Heart right ventricle (tissue), 16 donors: ENCODE measurements around the gene IL15RA. TPM values are rescaled to one million over a fixed set of nuclear protein-coding genes. Genes with fewer than 3 reads are reported as not detected.
A peak's percentile ranks its signal among the peaks of the same experiment; 100 is the strongest.

Experiments
- ATAC-seq, 8 donors: fragments of 200-7000 bp; cut with Tn5 transposase; one replicate each; pipeline ENCODE4 v1.9.1; 2020; ENCODE audit warnings: mild to moderate bottlenecking in 8 of 8, moderate library complexity in 8 of 8, moderate number of reproducible peaks in 1 of 8
- DNase-seq, 2 donors: peaks; one replicate each; pipeline ENCODE4 v3.0.0-alpha.2; 2020
- H3K27ac ChIP-seq, 10 donors: fragments of 200-600 bp; sonication (generic) in 2 of 10; one replicate each; pipeline versions ENCODE4 v1.5.0 to v1.8.0; 2020 to 2022; ENCODE audit warnings: mild to moderate bottlenecking in 3 of 10
- H3K27me3 ChIP-seq, 7 donors: fragments of 200-600 bp; one replicate each; pipeline ENCODE4 v1.8.0; 2021 to 2022; ENCODE audit warnings: mild to moderate bottlenecking in 2 of 7
- H3K36me3 ChIP-seq, 9 donors: fragments of 200-600 bp; sonication (generic) in 1 of 9; one replicate each; pipeline versions ENCODE4 v1.5.0 to v1.8.0; 2020 to 2022; ENCODE audit warnings: mild to moderate bottlenecking in 2 of 9
- H3K4me1 ChIP-seq, 9 donors: fragments of 200-600 bp; sonication (generic) in 1 of 9; one replicate each; pipeline versions ENCODE4 v1.5.0 to v1.8.0; 2020 to 2022; ENCODE audit warnings: mild to moderate bottlenecking in 4 of 9
- H3K4me3 ChIP-seq, 10 donors: fragments of 200-600 bp; sonication (generic) in 2 of 10; one replicate each; pipeline versions ENCODE4 v1.5.0 to v1.8.0; 2020 to 2022; ENCODE audit warnings: mild to moderate bottlenecking in 7 of 10, moderate library complexity in 2 of 10
- H3K9me3 ChIP-seq, 11 donors: fragments of 200-600 bp in 10 of 11; sonication (generic) in 2 of 11; one replicate each; pipeline versions ENCODE4 v1.5.0 to v1.8.0; 2013 to 2022; ENCODE audit warnings: mild to moderate bottlenecking in 2 of 11, control low read depth in 1 of 11, moderate library complexity in 1 of 11
- CTCF ChIP-seq, 9 donors: fragments of 200-600 bp; sonication (generic) in 2 of 9; IDR thresholded peaks; one replicate each; pipeline versions ENCODE4 v1.5.0 to v1.8.0; 2021 to 2022; ENCODE audit warnings: antibody characterized with exemption in 9 of 9, mild to moderate bottlenecking in 5 of 9, moderate library complexity in 1 of 9
- WGBS, 2 donors: extraction: QIAGEN DNeasy Blood & Tissue Kit; methylation state at CpG; one replicate each; pipeline ENCODE4 v1.1.7; 2013; ENCODE audit warnings: inconsistent platforms in 1 of 2; 5-methylcytosine and 5-hydroxymethylcytosine counted together
- intact Hi-C, 10 donors: fragments of 100-400 bp; cut with DNase I; formaldehyde crosslinking; loops; one replicate each; pipeline versions ENCODE4 v1.11.1 to v1.14.2; 2022
- polyA plus RNA-seq, 2 donors: library from polyadenylated mRNA; stranded (reverse); fragments of 200-250 nt; gene quantifications; one replicate each; pipeline ENCODE4 v1.2.3, GENCODE V29; 2013
- total RNA-seq, 10 donors: library from RNA; stranded (reverse); fragmentation: NEBNext Ultra II Directional in 3 of 10; extraction: Animal tissue kit (Norgen Biotek cat#: 25700) in 3 of 10; gene quantifications; one replicate each; pipeline versions ENCODE4 v1.2.1 to v1.2.4, GENCODE V29; 2021 to 2023
- donor health status: Arrhythmogenic right ventricular cardiomyopathy.
- donor health status: ischemic (EF 13 %, LVEDD 7.1; RV severe dilation, severe dysfunction).
- donor health status: healthy with polysubstance abuse.
- donor health status: DM: no; HTN: yes; CAD: no.
- donor health status: DM: no; HTN: no; CAD: no.
- donor health status: ischemic (EF 25% LVEDD 6.9; RV normal size, moderate dysfunction).
- donor health status: ischemic (EF 25% LVEDD 5.7; RV mildly dilated, moderate dysfunction).
- donor health status: healthy.
- donor health status: DM: yes; HTN: yes; CAD: no.
- donor health status: Ischemic cardiomyopathy.
- donor health status: ischemic (EF 35%, LVEDD 5.7; RV mildly dilated, moderate dysfunction).
- donor health status: nonischemic (EF 11% LVEDD 7.7; RV severe dilation, severe dysfunction).
- donor health status: DM: yes; HTN: yes; CAD: no.
- donor health status: PGD.
- donor health status: ischemic (EF 29% LVEDD 5.4; RV normal size, mild dysfunction).
- donor health status: nonischemic (EF 23%, LVEDD 6.1; RV moderate dilation, normal function).

The IL15RA gene
- total and polyA plus RNA-seq, 12 donors: 3.5 to 21.0 (median 5.8) TPM

GRCh38 chr10:5902511-5903274, 74.7 kb downstream of the IL15RA start:
- Histone ChIP-seq H3K27me3 (no peaks in the 10 kb centered on the region), H3K4me1 (peaks cover 3 to 32% (median 20%) of the 10 kb centered on the region in 9 donors), H3K9me3 (peaks cover 0 to 10% (median 3%) of the 10 kb centered on the region in 11 donors), H3K36me3 (peaks cover 0 to 51% (median 13%) of the 10 kb centered on the region in 9 donors), H3K27ac (no peak overlapping the region), H3K4me3 (no peak overlapping the region)
- intact Hi-C loops: loop anchor here in 1 of 10 donors (10.0 kb wide), 1 partner anchor 72 kb away; the partner anchor contains the start of gene IL15RA
- ATAC-seq: peak in 2 of 8 donors; percentile 22 to 37
- 66 to 79% methylated on average over 18 of the region's 18 CpGs for WGBS, 2 donors
- no peak for DNase-seq
- no peak for TF ChIP-seq CTCF (IDR thresholded peaks at IDR 0.05)

Other genes starting within 250 kb of the IL15RA start
- gene GDI2, start 164.1 kb downstream of the IL15RA start, total RNA-seq: 100 to 1,000 TPM in 6 of 10 donors, 10 to 100 TPM in 4; 89.1 to 145 (median 102) TPM
- 10 to 100 TPM; 21.8 to 99.6 TPM for gene GDI2, start 164.1 kb downstream of the IL15RA start, polyA plus RNA-seq
- gene ANKRD16, start 87.7 kb downstream of the IL15RA start, total RNA-seq: 1 to 10 TPM; 2.2 to 3.9 (median 3.4) TPM
- gene ANKRD16, start 87.7 kb downstream of the IL15RA start, polyA plus RNA-seq: 1 to 10 TPM; 3.0 to 3.8 TPM
- gene FBH1, start 87.3 kb downstream of the IL15RA start, total RNA-seq: 100 to 1,000 TPM in 1 of 10 donors, 10 to 100 TPM in 9; 57.8 to 134 (median 76.0) TPM
- gene FBH1, start 87.3 kb downstream of the IL15RA start, polyA plus RNA-seq: 10 to 100 TPM; 59.1 to 91.9 TPM
- 1 to 10 TPM in 5 of 10 donors, under 1 TPM in 5; 0.19 to 9.1 (median 1.0) TPM for gene IL2RA, start 84.8 kb upstream of the IL15RA start, total RNA-seq
- under 1 TPM; 0.36 to 0.73 TPM for gene IL2RA, start 84.8 kb upstream of the IL15RA start, polyA plus RNA-seq
- 10 to 100 TPM; 53.4 to 93.2 (median 64.0) TPM for gene RBM17, start 111.5 kb upstream of the IL15RA start, total RNA-seq
- gene RBM17, start 111.5 kb upstream of the IL15RA start, polyA plus RNA-seq: 100 to 1,000 TPM in 1 of 2 donors, 10 to 100 TPM in 1; 58.6 to 100 TPM
- gene PFKFB3, start 225.4 kb upstream of the IL15RA start, total RNA-seq: 10 to 100 TPM in 9 of 10 donors, 1 to 10 TPM in 1; 7.6 to 77.3 (median 16.3) TPM
- gene PFKFB3, start 225.4 kb upstream of the IL15RA start, polyA plus RNA-seq: 10 to 100 TPM in 1 of 2 donors, 1 to 10 TPM in 1; 5.5 to 10.6 TPM